CD4-positive, CD25-positive, alpha-beta regulatory T cell (primary cell): ENCODE data around the gene EIF3B. TPM values are rescaled to one million over a fixed set of nuclear protein-coding genes. Genes with fewer than 3 reads are reported as not detected.

Source experiments
- ATAC-seq, 2 donors: fragments of 150-1000 bp; cut with Tn5 transposase; one replicate each; pipeline ENCODE4 v1.10.0; 2021; ENCODE audit warnings: low read depth in 2 of 2, moderate number of reproducible peaks in 2 of 2, moderate library complexity in 1 of 2
- DNase-seq, 3 donors: peaks; one replicate each; pipeline versions ENCODE4 v3.0.0 to v3.0.0-alpha.2; 2012 to 2022; ENCODE audit warnings: mixed read lengths in 1 of 3
- H3K27ac ChIP-seq: one replicate; pipeline ENCODE4 v1.7.0; 2013; ENCODE audit warnings: mild to moderate bottlenecking, low read length; ENCODE audit not compliant: insufficient read depth, poor library complexity, severe bottlenecking
- H3K27me3 ChIP-seq: one replicate; pipeline ENCODE4 v1.7.0; 2013; ENCODE audit warnings: low read length; ENCODE audit not compliant: control insufficient read depth, insufficient read depth
- H3K36me3 ChIP-seq: one replicate; pipeline ENCODE4 v1.7.0; 2013; ENCODE audit warnings: mild to moderate bottlenecking, low read length, moderate library complexity; ENCODE audit not compliant: control insufficient read depth, insufficient read depth
- H3K4me1 ChIP-seq: 2 replicates; pipeline ENCODE4 v1.7.0; 2013; ENCODE audit warnings: mild to moderate bottlenecking, low read length; ENCODE audit not compliant: insufficient read depth, control insufficient read depth, poor library complexity, severe bottlenecking
- H3K4me3 ChIP-seq: one replicate; pipeline ENCODE4 v1.7.0; 2013; ENCODE audit warnings: low read depth, mild to moderate bottlenecking, low read length, moderate library complexity
- H3K9me3 ChIP-seq, 2 experiments: 1 replicate in 1 of 2; 2 replicates in 1 of 2; pipeline ENCODE4 v1.7.0; 2013; ENCODE audit warnings: low read length in 2 of 2, mild to moderate bottlenecking in 1 of 2, moderate library complexity in 1 of 2; ENCODE audit not compliant: control insufficient read depth in 2 of 2
- H3K27ac Mint-ChIP-seq, 3 donors: one replicate each; pipeline ENCODE4 v1.8.0; 2020 to 2022; ENCODE audit warnings: mild to moderate bottlenecking in 3 of 3, mixed read lengths in 3 of 3, moderate library complexity in 2 of 3
- H3K27me3 Mint-ChIP-seq: one replicate; pipeline ENCODE4 v1.8.0; 2022; ENCODE audit warnings: mild to moderate bottlenecking, mixed read lengths
- H3K36me3 Mint-ChIP-seq: one replicate; pipeline ENCODE4 v1.8.0; 2020; ENCODE audit warnings: mixed read lengths
- H3K4me1 Mint-ChIP-seq, 4 donors: one replicate each; pipeline ENCODE4 v1.8.0; 2020 to 2022; ENCODE audit warnings: mixed read lengths in 4 of 4, mild to moderate bottlenecking in 1 of 4
- H3K4me3 Mint-ChIP-seq, 4 donors: one replicate each; pipeline ENCODE4 v1.8.0; 2020 to 2022; ENCODE audit warnings: mild to moderate bottlenecking in 4 of 4, mixed read lengths in 4 of 4, moderate library complexity in 3 of 4
- H3K9me3 Mint-ChIP-seq, 7 donors: one replicate each; pipeline ENCODE4 v1.8.0; 2020 to 2022; ENCODE audit warnings: mixed read lengths in 7 of 7, mild to moderate bottlenecking in 3 of 7, moderate library complexity in 2 of 7
- polyA plus RNA-seq, 4 donors: library from polyadenylated mRNA; unstranded; fragments of 300-500 nt; fragmentation: Illumina TruSeq; gene quantifications; one replicate each; pipeline ENCODE4 v1.2.3, GENCODE V29; 2021
- total RNA-seq: library from RNA; stranded (reverse); gene quantifications from one replicate; pipeline ENCODE4 v1.2.3, GENCODE V29; 2022

EIF3B gene
- total and polyA plus RNA-seq, 5 donors from 2014 or later, result 85.5 to 150 (median 97.0) TPM

DNA sequence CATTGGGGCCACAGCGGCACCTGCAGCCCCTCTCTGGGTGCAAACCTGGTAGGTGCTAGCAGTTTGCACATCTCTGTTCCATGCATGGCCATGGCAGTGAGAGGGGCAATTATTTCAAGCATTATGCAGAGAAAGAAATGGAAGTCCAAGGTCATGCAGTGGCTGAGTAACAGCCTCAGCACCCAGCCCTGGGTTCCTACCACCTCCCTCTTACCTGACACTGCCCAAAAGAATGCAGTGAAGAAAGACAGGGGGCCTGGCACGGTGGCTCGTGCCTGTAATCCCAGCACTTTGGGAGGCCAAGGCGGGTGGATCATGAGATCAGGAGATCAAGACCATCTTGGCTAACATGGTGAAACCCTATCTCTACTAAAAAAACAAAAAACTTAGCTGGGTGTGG lies 43.9 kb downstream of the EIF3B start:
- H3K36me3 Mint-ChIP-seq, result no peaks in the 10 kb centered on the region
- H3K27me3 ChIP-seq, result no peaks in the 10 kb centered on the region
- no peaks in the 10 kb centered on the region for H3K36me3 ChIP-seq
- no peak overlapping the region for H3K27ac ChIP-seq
- H3K9me3 Mint-ChIP-seq, result no peaks in the 10 kb centered on the region
- no peak for DNase-seq
- ATAC-seq, result no peak
- H3K4me1 Mint-ChIP-seq, result peaks cover 0 to 17% (median 8%) of the 10 kb centered on the region in 4 donors
- no peaks in the 10 kb centered on the region for H3K4me1 ChIP-seq
- H3K4me3 Mint-ChIP-seq, result peak overlapping the region in 1 of 4 donors; percentile 25
- H3K27ac Mint-ChIP-seq, result no peak overlapping the region
- H3K27me3 Mint-ChIP-seq, result no peaks in the 10 kb centered on the region
- no peak overlapping the region for H3K4me3 ChIP-seq
- H3K9me3 ChIP-seq, result no peaks in the 10 kb centered on the region

DNA sequence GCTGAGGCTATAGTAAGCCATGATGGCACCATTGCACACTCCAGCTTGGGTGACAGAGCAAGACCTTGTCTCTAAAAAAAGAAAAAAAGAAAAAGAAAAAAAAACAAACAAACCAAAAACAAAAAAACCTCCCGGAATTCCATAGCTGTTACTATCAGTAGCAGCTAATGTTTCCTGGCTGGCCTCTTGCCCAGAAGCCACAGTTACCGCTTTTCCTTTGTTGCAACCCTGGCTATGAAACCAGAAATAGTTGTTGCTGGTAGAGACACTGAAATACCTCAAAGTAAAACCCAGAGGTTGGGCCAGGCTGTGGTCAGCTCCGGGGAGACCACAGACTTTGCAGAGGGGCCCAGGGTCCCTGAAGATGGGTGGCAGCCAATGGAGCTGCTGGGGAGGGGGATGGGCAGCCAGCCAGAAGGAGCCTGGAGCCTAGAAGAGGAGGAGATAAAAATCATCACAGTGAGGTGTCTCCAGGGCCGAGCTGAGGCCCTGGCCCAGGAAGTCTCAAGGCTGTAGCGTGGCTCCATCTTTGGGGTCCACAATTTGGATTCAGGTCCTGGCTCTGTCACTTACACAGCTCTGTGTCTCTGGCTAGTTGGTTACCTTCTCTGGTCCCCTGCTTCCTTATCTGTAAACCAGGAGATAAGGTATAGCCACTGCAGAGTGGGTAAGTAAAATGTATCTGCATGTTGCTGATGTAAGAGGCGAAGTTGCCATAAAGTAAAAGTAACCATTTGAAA lies 45.4 kb downstream of the EIF3B start:
- H3K9me3 Mint-ChIP-seq, result no peaks in the 10 kb centered on the region
- peaks cover 12% of the 10 kb centered on the region for H3K4me1 ChIP-seq
- no peaks in the 10 kb centered on the region for H3K27me3 ChIP-seq
- no peaks in the 10 kb centered on the region for H3K36me3 Mint-ChIP-seq
- no peaks in the 10 kb centered on the region for H3K9me3 ChIP-seq
- no peaks in the 10 kb centered on the region for H3K36me3 ChIP-seq
- no peak overlapping the region for H3K27ac Mint-ChIP-seq
- DNase-seq, result no peak
- peak overlapping the region in 2 of 4 donors; percentile 20 to 22 for H3K4me3 Mint-ChIP-seq
- no peak for ATAC-seq
- no peaks in the 10 kb centered on the region for H3K27me3 Mint-ChIP-seq
- H3K27ac ChIP-seq, result no peak overlapping the region
- peaks cover 0 to 26% (median 15%) of the 10 kb centered on the region in 4 donors for H3K4me1 Mint-ChIP-seq
- H3K4me3 ChIP-seq, result no peak overlapping the region

DNA sequence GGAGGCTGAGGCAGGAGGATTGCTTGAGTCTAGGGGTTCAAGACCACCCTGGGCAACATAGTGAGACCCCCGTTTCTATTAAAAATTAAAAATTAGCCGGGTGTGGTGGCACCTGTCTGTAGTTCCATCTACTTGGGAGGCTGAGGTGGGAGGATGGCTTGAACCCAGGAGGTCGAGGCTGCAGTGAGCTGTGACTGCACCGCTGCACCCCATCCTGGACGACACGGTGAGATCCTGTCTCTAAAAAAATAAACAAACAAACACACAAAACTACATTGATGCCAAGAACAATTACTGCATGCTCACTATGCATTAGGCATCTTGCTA lies 48.0 kb downstream of the EIF3B start:
- Mint-ChIP-seq H3K27me3 (no peaks in the 10 kb centered on the region), H3K27ac (peak overlapping the region; percentile 74 to 86 (median 86)), H3K9me3 (no peaks in the 10 kb centered on the region), H3K4me1 (peaks cover 12 to 46% (median 32%) of the 10 kb centered on the region in 4 donors), H3K36me3 (no peaks in the 10 kb centered on the region), H3K4me3 (peak overlapping the region; percentile 89 to 97 (median 94))
- peaks cover 31% of the 10 kb centered on the region for H3K4me1 ChIP-seq
- no peaks in the 10 kb centered on the region for H3K27me3 ChIP-seq
- peak overlapping the region; percentile 16 for H3K27ac ChIP-seq
- ATAC-seq (no peak), DNase-seq (no peak)
- no peaks in the 10 kb centered on the region for H3K9me3 ChIP-seq
- H3K4me3 ChIP-seq, result peak overlapping the region; percentile 81
- H3K36me3 ChIP-seq, result no peaks in the 10 kb centered on the region

- Histone ChIP-seq H3K4me1 (peaks cover 31% of the 10 kb centered on the region), H3K4me3 (peak within 1 kb of the TSS; percentile 81), H3K27ac (peak within 1 kb of the TSS; percentile 66), H3K9me3 (no peaks in the 10 kb centered on the region), H3K36me3 (no peaks in the 10 kb centered on the region), H3K27me3 (no peaks in the 10 kb centered on the region)
- H3K4me3 Mint-ChIP-seq, result peak within 1 kb of the TSS; percentile 89 to 98 (median 94)
- no peaks in the 10 kb centered on the region for H3K9me3 Mint-ChIP-seq
- peaks cover 12 to 47% (median 34%) of the 10 kb centered on the region in 4 donors for H3K4me1 Mint-ChIP-seq
- no peaks in the 10 kb centered on the region for H3K27me3 Mint-ChIP-seq
- peak; percentile 92 to 94 (median 93) for DNase-seq
- no peaks in the 10 kb centered on the region for H3K36me3 Mint-ChIP-seq
- peak within 1 kb of the TSS; percentile 86 to 91 (median 87) for H3K27ac Mint-ChIP-seq
- ATAC-seq, result peak; percentile 82 to 85
These were observed 48.5 kb downstream of the EIF3B start, which contains the start of gene CHST12 for GRCh38 chr7:2403014-2403717. Gene CHST12 (plus strand): TSS chr7:2403611. CDS start chr7:2432640, 29,029 bp downstream.

DNA sequence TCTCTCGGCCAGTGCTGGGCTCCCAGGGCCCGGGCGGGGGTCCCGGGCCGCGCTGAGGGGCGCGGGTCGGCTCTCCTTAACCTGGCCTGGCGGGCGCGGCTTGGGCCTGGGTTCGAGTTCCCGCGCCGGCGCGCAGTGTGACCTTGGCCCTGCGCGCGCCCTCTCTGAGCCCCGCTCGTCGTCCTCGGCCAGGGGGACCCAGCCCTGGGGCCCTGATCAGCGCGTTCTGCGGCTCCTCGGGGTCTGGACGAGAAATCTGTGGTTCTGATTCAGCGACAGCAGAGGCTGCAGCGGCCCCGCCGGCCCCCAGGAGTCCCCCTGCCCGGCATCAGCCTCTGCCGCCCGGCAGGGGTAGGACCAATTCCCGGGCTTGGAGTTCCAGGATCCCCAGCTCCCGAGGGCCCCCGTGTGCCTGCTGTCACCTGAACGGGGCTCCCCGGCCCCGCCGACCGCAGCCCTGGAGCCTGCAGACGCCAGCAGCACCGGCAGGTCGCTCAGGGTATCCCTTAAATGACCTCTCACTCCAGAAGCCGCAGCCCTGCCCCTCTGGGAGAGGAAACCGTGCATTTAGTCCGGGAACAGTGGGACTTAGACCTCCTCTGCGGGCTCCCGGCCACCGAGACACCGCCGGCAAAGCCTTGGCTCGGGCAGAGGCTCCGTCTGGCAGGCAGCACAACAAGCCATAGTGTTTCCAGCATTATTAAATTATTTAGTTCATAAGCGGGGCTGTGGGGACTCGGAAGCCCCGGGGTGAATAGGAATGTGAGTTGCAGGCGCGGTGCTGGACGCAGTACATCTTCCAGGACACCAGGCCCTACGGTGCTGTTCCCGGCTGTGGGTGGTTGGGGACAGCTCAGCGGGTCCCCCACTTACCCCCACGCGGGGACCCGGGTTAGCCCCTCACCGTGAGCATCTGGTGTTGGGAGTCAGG lies 49.4 kb downstream of the EIF3B start:
- peaks cover 31% of the 10 kb centered on the region for H3K4me1 ChIP-seq
- Mint-ChIP-seq H3K4me1 (peaks cover 18 to 55% (median 43%) of the 10 kb centered on the region in 4 donors), H3K36me3 (peaks cover 2% of the 10 kb centered on the region), H3K27me3 (no peaks in the 10 kb centered on the region), H3K4me3 (peak overlapping the region; percentile 84 to 98 (median 93)), H3K27ac (peak overlapping the region; percentile 43 to 91 (median 87)), H3K9me3 (no peaks in the 10 kb centered on the region)
- H3K9me3 ChIP-seq, result no peaks in the 10 kb centered on the region
- ATAC-seq (peak; percentile 7 to 19), DNase-seq (peak in 2 of 3 donors; percentile 20 to 28)
- H3K36me3 ChIP-seq, result no peaks in the 10 kb centered on the region
- H3K4me3 ChIP-seq, result peak overlapping the region; percentile 81
- no peaks in the 10 kb centered on the region for H3K27me3 ChIP-seq
- peak overlapping the region; percentile 66 for H3K27ac ChIP-seq

GRCh38 chr7:2404714-2405119 lies 50.1 kb downstream of the EIF3B start:
- peak overlapping the region; percentile 81 for H3K4me3 ChIP-seq
- ATAC-seq (no peak), DNase-seq (no peak)
- H3K4me1 ChIP-seq, result peaks cover 35% of the 10 kb centered on the region
- H3K27me3 Mint-ChIP-seq, result no peaks in the 10 kb centered on the region
- peaks cover 4% of the 10 kb centered on the region for H3K36me3 Mint-ChIP-seq
- H3K36me3 ChIP-seq, result no peaks in the 10 kb centered on the region
- peak overlapping the region; percentile 87 to 98 (median 91) for H3K27ac Mint-ChIP-seq
- no peaks in the 10 kb centered on the region for H3K9me3 ChIP-seq
- H3K27me3 ChIP-seq, result no peaks in the 10 kb centered on the region
- peaks cover 21 to 61% (median 47%) of the 10 kb centered on the region in 4 donors for H3K4me1 Mint-ChIP-seq
- H3K9me3 Mint-ChIP-seq, result no peaks in the 10 kb centered on the region
- H3K27ac ChIP-seq, result peak overlapping the region; percentile 72
- H3K4me3 Mint-ChIP-seq, result peak overlapping the region; percentile 84 to 98 (median 93)

DNA sequence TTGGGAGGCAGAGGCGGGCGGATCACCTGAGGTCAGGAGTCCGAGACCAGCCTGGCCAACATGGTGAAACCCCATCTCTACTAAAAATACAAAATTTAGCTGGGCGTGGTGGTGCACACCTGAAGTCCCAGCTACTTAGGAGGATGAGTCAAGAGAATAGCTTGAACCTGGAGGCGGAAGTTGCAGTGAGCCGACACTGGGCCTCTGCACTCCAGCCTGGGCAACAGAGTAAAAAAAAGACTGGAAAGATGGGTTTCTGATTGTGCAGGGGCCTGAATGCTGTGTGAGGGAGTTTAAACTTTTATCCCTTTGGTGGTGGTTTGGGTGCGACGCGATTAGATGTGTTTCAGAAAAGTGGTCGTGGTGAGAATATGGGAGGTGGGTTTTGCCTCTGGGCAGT lies 50.6 kb downstream of the EIF3B start:
- Histone ChIP-seq H3K4me1 (peaks cover 38% of the 10 kb centered on the region), H3K27me3 (no peaks in the 10 kb centered on the region), H3K9me3 (no peaks in the 10 kb centered on the region), H3K4me3 (peak overlapping the region; percentile 87), H3K36me3 (no peaks in the 10 kb centered on the region), H3K27ac (peak overlapping the region; percentile 72)
- no peaks in the 10 kb centered on the region for H3K9me3 Mint-ChIP-seq
- DNase-seq (no peak), ATAC-seq (no peak)
- peaks cover 25 to 61% (median 50%) of the 10 kb centered on the region in 4 donors for H3K4me1 Mint-ChIP-seq
- H3K27me3 Mint-ChIP-seq, result no peaks in the 10 kb centered on the region
- H3K36me3 Mint-ChIP-seq, result peaks cover 4% of the 10 kb centered on the region
- peak overlapping the region; percentile 87 to 98 (median 91) for H3K27ac Mint-ChIP-seq
- H3K4me3 Mint-ChIP-seq, result peak overlapping the region; percentile 84 to 98 (median 93)
